Ascending aorta (tissue), 2 donors: ENCODE measurements around the gene GPR32. TPM values are rescaled to one million over a fixed set of nuclear protein-coding genes. Genes with fewer than 3 reads are reported as not detected.
A peak's percentile ranks its signal among the peaks of the same experiment; 100 is the strongest.

Source experiments
- DNase-seq, 2 donors: peaks; one replicate each; pipeline ENCODE4 v3.0.0-alpha.2; 2019; ENCODE audit warnings: low spot score in 2 of 2
- H3K27ac ChIP-seq, 2 donors: fragments of 200-600 bp; sonication (generic); one replicate each; pipeline ENCODE4 v1.5.1; 2016 to 2017; ENCODE audit warnings: mild to moderate bottlenecking in 1 of 2
- H3K27me3 ChIP-seq: fragments of 200-600 bp; sonication (generic); one replicate; pipeline ENCODE4 v1.5.1; 2017
- H3K36me3 ChIP-seq, 2 donors: fragments of 200-600 bp; sonication (generic); one replicate each; pipeline ENCODE4 v1.5.1; 2016
- H3K4me1 ChIP-seq, 2 donors: fragments of 200-600 bp; sonication (generic); one replicate each; pipeline ENCODE4 v1.5.1; 2016 to 2017; ENCODE audit warnings: mild to moderate bottlenecking in 1 of 2
- H3K4me3 ChIP-seq, 2 donors: fragments of 200-600 bp; sonication (generic); one replicate each; pipeline ENCODE4 v1.5.1; 2016 to 2017; ENCODE audit warnings: mild to moderate bottlenecking in 1 of 2
- H3K9me3 ChIP-seq, 2 donors: fragments of 200-600 bp; sonication (generic); one replicate each; pipeline ENCODE4 v1.5.1; 2016
- intact Hi-C: fragments of 100-400 bp; cut with DNase I; formaldehyde crosslinking; loops from one replicate; pipeline ENCODE4 v1.15.1; 2023
- total RNA-seq: library from RNA; depleted of rRNA; stranded (reverse); fragments of >200 nt; gene quantifications from one replicate; pipeline ENCODE4 v1.1.0, GENCODE V29; 2016
- TF ChIP-seq, protein P1 (sequence below), 3 experiments: fragments of 200-600 bp in 2 of 3; fragments of 450-650 bp in 1 of 3; sonication (generic) in 2 of 3; IDR thresholded peaks; one replicate each; pipeline ENCODE4 v1.5.1; 2016 to 2019; ENCODE audit warnings: antibody characterized with exemption in 3 of 3, mild to moderate bottlenecking in 1 of 3, moderate library complexity in 1 of 3

Gene GPR32
- total RNA-seq, 1 donor from 2014 or later, result not detected

DNA sequence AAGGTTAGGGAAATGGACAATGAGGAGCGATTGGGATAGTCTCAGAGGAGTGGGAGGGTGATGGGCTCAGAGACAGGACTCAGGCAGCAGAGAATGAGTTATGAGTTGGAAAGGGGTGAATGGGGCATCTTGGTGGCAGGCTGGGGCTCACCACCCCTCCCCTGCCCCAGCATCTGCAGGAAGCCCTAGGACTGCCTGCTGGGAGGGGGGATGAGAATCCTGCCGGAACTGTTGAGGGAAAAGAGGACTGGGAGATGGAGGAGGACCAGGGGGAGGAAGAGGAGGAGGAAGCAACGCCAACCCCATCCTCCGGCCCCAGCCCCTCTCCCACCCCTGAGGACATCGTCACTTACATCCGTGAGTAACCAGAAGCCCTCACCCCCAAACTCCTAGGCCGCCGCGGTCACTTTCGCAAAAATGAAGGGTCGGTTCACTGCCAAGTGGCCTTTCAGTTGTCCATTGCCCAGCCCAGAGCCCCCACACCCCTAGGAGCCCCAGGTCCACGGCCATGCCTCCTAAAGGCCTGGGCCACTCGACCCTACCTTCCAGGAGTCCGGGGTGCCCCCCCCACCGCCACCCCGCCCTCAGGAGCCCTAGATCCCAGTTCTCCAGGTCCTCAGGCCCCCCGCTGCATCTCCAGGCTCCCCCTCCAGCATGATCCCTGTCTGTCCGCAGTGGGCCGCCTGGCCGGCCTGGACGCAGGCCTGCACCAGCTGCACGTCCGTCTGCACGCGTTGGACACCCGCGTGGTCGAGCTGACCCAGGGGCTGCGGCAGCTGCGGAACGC is 46.3 kb upstream of the GPR32 start:
- Histone ChIP-seq H3K4me3 (peak overlapping the region; percentile 51 to 71), H3K36me3 (no peaks in the 10 kb centered on the region), H3K4me1 (peaks cover 9 to 12% of the 10 kb centered on the region in 2 donors), H3K27me3 (peaks cover 7% of the 10 kb centered on the region), H3K9me3 (no peaks in the 10 kb centered on the region), H3K27ac (peak overlapping the region in 1 of 2 donors; percentile 34)
- intact Hi-C loops, result no loop called here
- DNase-seq, result no peak
- TF ChIP-seq, protein P1, sequence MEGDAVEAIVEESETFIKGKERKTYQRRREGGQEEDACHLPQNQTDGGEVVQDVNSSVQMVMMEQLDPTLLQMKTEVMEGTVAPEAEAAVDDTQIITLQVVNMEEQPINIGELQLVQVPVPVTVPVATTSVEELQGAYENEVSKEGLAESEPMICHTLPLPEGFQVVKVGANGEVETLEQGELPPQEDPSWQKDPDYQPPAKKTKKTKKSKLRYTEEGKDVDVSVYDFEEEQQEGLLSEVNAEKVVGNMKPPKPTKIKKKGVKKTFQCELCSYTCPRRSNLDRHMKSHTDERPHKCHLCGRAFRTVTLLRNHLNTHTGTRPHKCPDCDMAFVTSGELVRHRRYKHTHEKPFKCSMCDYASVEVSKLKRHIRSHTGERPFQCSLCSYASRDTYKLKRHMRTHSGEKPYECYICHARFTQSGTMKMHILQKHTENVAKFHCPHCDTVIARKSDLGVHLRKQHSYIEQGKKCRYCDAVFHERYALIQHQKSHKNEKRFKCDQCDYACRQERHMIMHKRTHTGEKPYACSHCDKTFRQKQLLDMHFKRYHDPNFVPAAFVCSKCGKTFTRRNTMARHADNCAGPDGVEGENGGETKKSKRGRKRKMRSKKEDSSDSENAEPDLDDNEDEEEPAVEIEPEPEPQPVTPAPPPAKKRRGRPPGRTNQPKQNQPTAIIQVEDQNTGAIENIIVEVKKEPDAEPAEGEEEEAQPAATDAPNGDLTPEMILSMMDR (IDR thresholded peaks at IDR 0.05), result no peak

DNA sequence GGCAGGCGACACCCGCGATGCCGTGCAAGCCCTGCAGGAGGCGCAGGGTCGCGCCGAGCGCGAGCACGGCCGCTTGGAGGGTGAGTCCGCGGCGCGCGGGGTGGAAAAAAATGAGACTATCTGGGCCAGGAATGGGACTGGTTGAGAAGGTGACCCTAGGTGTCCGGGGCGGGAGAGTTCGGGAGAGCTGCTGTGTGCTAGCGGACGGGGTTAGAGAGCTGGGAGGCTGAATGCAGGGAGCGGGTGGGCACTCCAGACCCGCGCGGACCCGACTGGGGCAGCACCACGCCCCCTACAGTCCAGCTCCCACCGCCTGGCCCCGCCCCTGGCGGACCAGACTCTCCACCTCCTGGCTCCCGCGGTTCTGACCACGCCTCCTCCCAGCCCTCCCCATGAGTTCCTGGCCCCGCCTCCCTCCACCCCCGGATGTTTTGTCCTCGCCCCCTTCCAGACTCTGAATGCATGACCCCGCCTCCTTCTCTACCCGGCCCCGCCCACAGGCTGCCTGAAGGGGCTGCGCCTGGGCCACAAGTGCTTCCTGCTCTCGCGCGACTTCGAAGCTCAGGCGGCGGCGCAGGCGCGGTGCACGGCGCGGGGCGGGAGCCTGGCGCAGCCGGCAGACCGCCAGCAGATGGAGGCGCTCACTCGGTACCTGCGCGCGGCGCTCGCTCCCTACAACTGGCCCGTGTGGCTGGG is 45.6 kb upstream of the GPR32 start:
- no peaks in the 10 kb centered on the region for H3K27me3 ChIP-seq
- TF ChIP-seq, protein P1 (IDR thresholded peaks at IDR 0.05), result peak; percentile 44 to 68 (median 63)
- DNase-seq, result peak; percentile 85 to 96
- H3K9me3 ChIP-seq, result no peaks in the 10 kb centered on the region
- H3K27ac ChIP-seq, result peak overlapping the region; percentile 12 to 26
- H3K4me3 ChIP-seq, result peak overlapping the region; percentile 51 to 71
- H3K36me3 ChIP-seq, result no peaks in the 10 kb centered on the region
- intact Hi-C loops, result no loop called here
- H3K4me1 ChIP-seq, result peaks cover 6 to 10% of the 10 kb centered on the region in 2 donors

DNA sequence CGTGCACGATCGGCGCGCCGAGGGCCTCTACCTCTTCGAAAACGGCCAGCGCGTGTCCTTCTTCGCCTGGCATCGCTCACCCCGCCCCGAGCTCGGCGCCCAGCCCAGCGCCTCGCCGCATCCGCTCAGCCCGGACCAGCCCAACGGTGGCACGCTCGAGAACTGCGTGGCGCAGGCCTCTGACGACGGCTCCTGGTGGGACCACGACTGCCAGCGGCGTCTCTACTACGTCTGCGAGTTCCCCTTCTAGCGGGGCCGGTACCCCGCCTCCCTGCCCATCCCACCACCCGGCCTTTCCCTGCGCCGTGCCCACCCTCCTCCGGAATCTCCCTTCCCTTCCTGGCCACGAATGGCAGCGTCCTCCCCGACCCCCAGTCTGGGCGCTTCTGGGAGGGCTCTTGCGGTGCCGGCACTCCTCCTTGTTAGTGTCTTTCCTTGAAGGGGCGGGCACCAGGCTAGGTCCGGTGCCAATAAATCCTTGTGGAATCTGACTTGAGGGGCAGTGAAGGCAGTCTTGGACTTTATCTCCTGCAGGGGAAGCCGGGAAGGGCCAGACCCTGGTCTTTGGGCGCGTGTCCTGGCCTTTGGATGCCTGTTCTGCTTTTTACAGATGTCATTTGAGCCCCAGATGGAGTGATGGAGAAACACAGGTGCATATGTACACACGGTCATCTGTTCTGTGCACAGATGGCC is 44.9 kb upstream of the GPR32 start:
- Histone ChIP-seq H3K9me3 (no peaks in the 10 kb centered on the region), H3K27me3 (no peaks in the 10 kb centered on the region), H3K4me1 (peaks cover 6 to 10% of the 10 kb centered on the region in 2 donors), H3K36me3 (no peaks in the 10 kb centered on the region), H3K27ac (peak overlapping the region; percentile 12 to 26), H3K4me3 (peak overlapping the region; percentile 51 to 71)
- TF ChIP-seq, protein P1 (IDR thresholded peaks at IDR 0.05), result no peak
- no peak for DNase-seq
- intact Hi-C loops, result no loop called here

DNA sequence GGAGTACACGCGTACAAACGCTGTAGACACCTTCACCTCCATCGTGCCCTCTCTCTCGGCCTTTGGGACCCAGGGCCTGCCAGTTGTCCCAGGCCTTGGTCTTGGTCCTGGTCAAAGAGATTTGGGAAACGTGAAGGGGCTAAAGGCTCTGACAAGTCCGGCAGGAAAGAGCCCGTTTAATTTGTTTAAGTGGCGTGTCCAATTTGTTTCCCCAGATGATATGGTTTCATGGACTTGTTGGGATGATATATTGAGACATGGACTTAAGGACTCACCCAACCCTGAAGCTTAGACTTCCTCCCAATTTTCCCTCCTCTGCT is 44.4 kb upstream of the GPR32 start:
- TF ChIP-seq, protein P1 (IDR thresholded peaks at IDR 0.05), result no peak
- Histone ChIP-seq H3K4me1 (peaks cover 6 to 10% of the 10 kb centered on the region in 2 donors), H3K36me3 (no peaks in the 10 kb centered on the region), H3K27me3 (no peaks in the 10 kb centered on the region), H3K27ac (no peak overlapping the region), H3K9me3 (no peaks in the 10 kb centered on the region), H3K4me3 (peak overlapping the region; percentile 51 to 71)
- DNase-seq, result no peak
- intact Hi-C loops, result no loop called here

DNA sequence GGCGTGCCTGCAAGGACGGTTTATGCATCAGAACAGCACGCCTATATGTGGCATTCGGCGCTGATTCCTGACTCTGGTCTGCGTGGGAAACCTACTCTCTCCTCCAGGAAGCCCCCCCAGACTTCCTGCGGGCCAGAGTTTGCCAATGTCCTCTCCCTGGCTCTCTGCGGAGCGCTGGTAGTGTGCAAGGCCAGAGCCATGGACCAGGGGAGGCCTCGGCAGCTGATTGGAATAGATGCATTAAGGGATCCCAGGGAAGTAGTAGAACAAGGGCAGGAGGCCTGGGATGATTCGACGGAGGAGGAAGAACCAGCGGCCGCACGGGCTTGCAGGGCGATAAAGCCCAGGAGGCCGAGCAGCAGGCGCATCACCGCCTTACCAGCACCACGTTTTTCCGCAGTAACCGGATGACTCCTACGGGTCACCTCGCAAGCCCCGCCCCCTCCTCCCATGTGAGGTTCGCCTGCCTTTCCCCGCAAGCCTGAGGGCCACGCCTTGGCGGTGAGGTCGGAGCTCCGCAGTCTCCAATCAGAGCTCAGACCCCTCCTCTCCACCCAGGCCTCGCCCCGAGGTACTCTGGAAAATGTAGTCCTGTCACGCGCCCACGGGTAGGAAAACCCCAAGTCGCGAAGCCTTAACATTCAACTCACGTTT is 42.1 kb upstream of the GPR32 start:
- H3K4me1 ChIP-seq, result peaks cover 6 to 10% of the 10 kb centered on the region in 2 donors
- intact Hi-C loops, result no loop called here
- TF ChIP-seq, protein P1 (IDR thresholded peaks at IDR 0.05), result no peak
- H3K9me3 ChIP-seq, result no peaks in the 10 kb centered on the region
- H3K36me3 ChIP-seq, result no peaks in the 10 kb centered on the region
- peak in 1 of 2 donors; percentile 76 for DNase-seq
- H3K27ac ChIP-seq, result no peak overlapping the region
- H3K4me3 ChIP-seq, result no peak overlapping the region
- no peaks in the 10 kb centered on the region for H3K27me3 ChIP-seq
